Neural cell (in vitro differentiated cells): ENCODE measurements around the gene KCNJ6. TPM values are rescaled to one million over a fixed set of nuclear protein-coding genes. Genes with fewer than 3 reads are reported as not detected.

Source experiments
- H2AFZ ChIP-seq: fragments of 200-600, 300-800 bp; sonication (generic), shearing (Covaris generic); 2 replicates; pipeline ENCODE4 v1.6.0; 2014; ENCODE audit warnings: low read depth, mild to moderate bottlenecking, antibody characterized with exemption, low read length, moderate library complexity
- H3F3A ChIP-seq: fragments of 200-600 bp; shearing (Covaris generic); 2 replicates; pipeline ENCODE4 v1.6.1; 2016; ENCODE audit warnings: mild to moderate bottlenecking, moderate library complexity, mixed read lengths, antibody characterized with exemption, low read length; ENCODE audit not compliant: insufficient read depth, poor library complexity, severe bottlenecking
- H3K27ac ChIP-seq: fragments of 200-600, 300-800 bp; sonication (generic), shearing (Covaris generic); 2 replicates; pipeline ENCODE4 v1.5.1; 2014; ENCODE audit warnings: mild to moderate bottlenecking, low read length, moderate library complexity
- H3K27me3 ChIP-seq: fragments of 300-800, 200-600 bp; sonication (generic), shearing (Covaris generic); 2 replicates; pipeline ENCODE4 v1.6.0; 2014; ENCODE audit warnings: mild to moderate bottlenecking, low read depth, low read length, moderate library complexity; ENCODE audit not compliant: insufficient read depth
- H3K36me3 ChIP-seq: fragments of 300-800, 200-600 bp; sonication (generic), shearing (Covaris generic); 2 replicates; pipeline ENCODE4 v1.5.1; 2014; ENCODE audit warnings: mild to moderate bottlenecking, antibody characterized with exemption, low read length, moderate library complexity; ENCODE audit not compliant: insufficient read depth
- H3K4me2 ChIP-seq: fragments of 300-800, 200-600 bp; sonication (generic), shearing (Covaris generic); 2 replicates; pipeline ENCODE4 v1.6.0; 2014; ENCODE audit warnings: mild to moderate bottlenecking, low read length
- H3K4me3 ChIP-seq: fragments of 300-800, 200-600 bp; sonication (generic), shearing (Covaris generic); 2 replicates; pipeline ENCODE4 v1.5.1; 2014; ENCODE audit warnings: mild to moderate bottlenecking, low read length, moderate library complexity
- H3K79me2 ChIP-seq: fragments of 200-600 bp; shearing (Covaris generic); replicated peaks from 2 replicates; pipeline ENCODE4 v1.6.0; 2014; ENCODE audit warnings: mild to moderate bottlenecking, low read length, moderate library complexity; ENCODE audit not compliant: insufficient read depth
- H3K9ac ChIP-seq: fragments of 300-800, 200-600 bp; sonication (generic), shearing (Covaris generic); 2 replicates; pipeline ENCODE4 v1.6.1; 2016; ENCODE audit warnings: mild to moderate bottlenecking, low read length, mixed read lengths
- H3K9me2 ChIP-seq: fragments of 200-600 bp; shearing (Covaris generic); 2 replicates; pipeline ENCODE4 v1.6.1; 2016; ENCODE audit warnings: mild to moderate bottlenecking, low read length, mixed read lengths; ENCODE audit not compliant: insufficient read depth
- H3K9me3 ChIP-seq: fragments of 200-600, 300-800 bp; sonication (generic), shearing (Covaris generic); 2 replicates; pipeline ENCODE4 v1.6.1; 2016; ENCODE audit warnings: mild to moderate bottlenecking, mixed run types, low read length, moderate library complexity, mixed read lengths
- H4K20me1 ChIP-seq: fragments of 200-600 bp; shearing (Covaris generic); 2 replicates; pipeline ENCODE4 v1.6.1; 2016; ENCODE audit warnings: mild to moderate bottlenecking, mixed run types; ENCODE audit not compliant: insufficient read depth
- CTCF ChIP-seq: fragments of 450-650 bp; IDR thresholded peaks from 2 replicates; pipeline ENCODE4 v1.5.1; 2014; ENCODE audit warnings: antibody characterized with exemption, mild to moderate bottlenecking, moderate library complexity; ENCODE audit not compliant: poor library complexity, severe bottlenecking
- EP300 ChIP-seq: fragments of 450-650 bp; conservative IDR thresholded peaks from 2 replicates; pipeline ENCODE4 v1.6.1; 2014; ENCODE audit warnings: antibody characterized with exemption, mild to moderate bottlenecking, moderate library complexity; ENCODE audit not compliant: poor library complexity, severe bottlenecking
- EZH2 ChIP-seq: fragments of 200-600, 300-800 bp; shearing (Covaris generic), sonication (generic); IDR thresholded peaks from 2 replicates; pipeline ENCODE4 v1.6.1; 2014; ENCODE audit warnings: antibody characterized with exemption, low read length, borderline replicate concordance, mild to moderate bottlenecking; ENCODE audit not compliant: insufficient read depth, poor library complexity, severe bottlenecking
- MXI1 ChIP-seq: fragments of 450-650 bp; conservative IDR thresholded peaks from 2 replicates; pipeline ENCODE4 v1.6.1; 2014; ENCODE audit warnings: antibody characterized with exemption, mild to moderate bottlenecking; ENCODE audit not compliant: poor library complexity, severe bottlenecking
- POLR2AphosphoS5 ChIP-seq: IDR thresholded peaks from 2 replicates; pipeline ENCODE4 v1.6.1; 2012
- RAD21 ChIP-seq: fragments of 450-650 bp; conservative IDR thresholded peaks from 2 replicates; pipeline ENCODE4 v1.6.1; 2014; ENCODE audit warnings: antibody characterized with exemption, mild to moderate bottlenecking, moderate library complexity
- REST ChIP-seq: IDR thresholded peaks from 2 replicates; pipeline ENCODE4 v1.6.1; 2012; ENCODE audit warnings: borderline replicate concordance
- SMC3 ChIP-seq: fragments of 450-650 bp; conservative IDR thresholded peaks from 2 replicates; pipeline ENCODE4 v1.6.1; 2014; ENCODE audit warnings: antibody characterized with exemption, mild to moderate bottlenecking, moderate library complexity; ENCODE audit not compliant: poor library complexity
- TAF1 ChIP-seq: IDR thresholded peaks from 2 replicates; pipeline ENCODE4 v1.6.1; 2012; ENCODE audit warnings: low read depth
- polyA plus RNA-seq: library from polyadenylated mRNA; depleted of rRNA; stranded (reverse); fragments of >200 nt; gene quantifications from 2 replicates; pipeline ENCODE4 v1.2.3, GENCODE V29; 2014

KCNJ6 gene
- polyA plus RNA-seq, 1 donor from 2014 or later, result 1.7 TPM

GRCh38 chr21:37903396-37903795 is 12.9 kb downstream of the KCNJ6 start:
- Histone ChIP-seq H3K27me3 (no peaks in the 10 kb centered on the region), H3K79me2 (no peaks in the 10 kb centered on the region), H3K27ac (no peak overlapping the region), H3K4me2 (no peak overlapping the region), H3K4me3 (no peak overlapping the region), H3K9me3 (no peaks in the 10 kb centered on the region), H3K9me2 (no peaks in the 10 kb centered on the region), H3F3A (no peaks in the 10 kb centered on the region), H3K9ac (no peak overlapping the region), H4K20me1 (no peaks in the 10 kb centered on the region), H2AFZ (no peak overlapping the region), H3K36me3 (no peaks in the 10 kb centered on the region)
- TF ChIP-seq EZH2 (no peak), RAD21 (no peak), REST (no peak), TAF1 (no peak), SMC3 (no peak), POLR2AphosphoS5 (no peak), EP300 (no peak), MXI1 (no peak), CTCF (no peak)

GRCh38 chr21:37899146-37899545 is 17.1 kb downstream of the KCNJ6 start:
- H3K79me2 ChIP-seq, result no peaks in the 10 kb centered on the region
- H3K9me3 ChIP-seq, result no peaks in the 10 kb centered on the region
- H3K27ac ChIP-seq, result no peak overlapping the region
- no peak overlapping the region for H3K9ac ChIP-seq
- H3K27me3 ChIP-seq, result no peaks in the 10 kb centered on the region
- no peak for TF ChIP-seq MXI1
- no peak for TF ChIP-seq RAD21
- no peak for TF ChIP-seq TAF1
- no peak for TF ChIP-seq POLR2AphosphoS5
- no peak for TF ChIP-seq EZH2
- no peak for TF ChIP-seq EP300
- no peak for TF ChIP-seq REST
- TF ChIP-seq SMC3, result no peak
- TF ChIP-seq CTCF, result no peak
- H3K4me3 ChIP-seq, result no peak overlapping the region
- H3K4me2 ChIP-seq, result no peak overlapping the region
- no peaks in the 10 kb centered on the region for H3K36me3 ChIP-seq
- no peaks in the 10 kb centered on the region for H3F3A ChIP-seq
- no peak overlapping the region for H2AFZ ChIP-seq
- no peaks in the 10 kb centered on the region for H3K9me2 ChIP-seq
- no peaks in the 10 kb centered on the region for H4K20me1 ChIP-seq
